ENCODE data around the gene SLC6A8.

SLC6A8 gene

GRCh38 chrX:153648358-153649177, 39.2 kb upstream of the SLC6A8 start:
- no peak for DNase-seq

GRCh38 chrX:153649178-153649914, 38.4 kb upstream of the SLC6A8 start:
- no peak for DNase-seq

- no peak for DNase-seq
These were observed 37.6 kb upstream of the SLC6A8 start for GRCh38 chrX:153649915-153650782.

- DNase-seq, result no peak
These were observed 36.8 kb upstream of the SLC6A8 start for GRCh38 chrX:153650959-153651358.

DNA sequence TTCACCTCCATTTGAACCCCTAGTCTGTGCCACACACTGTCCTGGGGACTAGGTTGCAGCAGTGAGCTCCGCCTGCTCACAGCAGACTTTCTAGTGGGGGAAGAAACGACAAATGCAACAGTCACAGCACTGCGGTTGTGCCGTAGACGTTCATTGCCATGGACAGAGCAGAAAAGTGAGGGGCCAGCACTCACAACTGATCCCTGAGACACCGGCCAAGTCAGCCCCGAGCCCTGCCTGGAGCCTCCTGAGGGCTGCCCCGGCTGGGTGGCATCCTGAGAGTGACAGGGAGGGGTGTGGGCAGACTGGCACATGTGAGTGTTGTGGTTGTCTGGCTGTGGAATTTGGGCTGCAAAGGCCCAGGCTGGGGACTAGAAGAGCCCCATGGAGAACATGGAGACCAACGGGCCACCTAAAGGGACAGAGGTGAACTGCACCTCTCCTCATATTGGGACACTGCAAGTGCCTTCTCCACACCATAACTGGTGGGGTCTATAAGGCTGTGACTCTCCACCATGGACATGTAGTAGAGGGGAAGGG, 36.1 kb upstream of the SLC6A8 start:
- DNase-seq, result no peak

DNA sequence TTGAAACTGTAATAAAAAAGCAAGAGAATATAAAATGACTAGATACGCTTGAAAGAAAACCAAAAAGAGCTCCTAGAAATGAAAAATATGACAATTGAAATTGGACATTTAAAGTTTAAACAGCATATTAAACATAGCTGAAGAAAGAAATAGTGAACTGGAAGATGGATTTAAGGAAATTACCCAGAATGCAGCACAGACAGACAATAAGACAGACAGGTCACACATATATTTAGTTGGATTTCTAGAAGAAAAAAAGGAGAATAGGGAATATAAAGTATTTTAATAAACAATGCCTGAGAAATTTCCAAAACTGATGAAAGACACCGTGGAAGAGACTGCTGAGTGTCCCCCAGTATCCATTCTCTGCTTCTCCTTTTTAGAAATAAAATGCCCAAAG, 34.2 kb upstream of the SLC6A8 start:
- no peak for DNase-seq

DNA sequence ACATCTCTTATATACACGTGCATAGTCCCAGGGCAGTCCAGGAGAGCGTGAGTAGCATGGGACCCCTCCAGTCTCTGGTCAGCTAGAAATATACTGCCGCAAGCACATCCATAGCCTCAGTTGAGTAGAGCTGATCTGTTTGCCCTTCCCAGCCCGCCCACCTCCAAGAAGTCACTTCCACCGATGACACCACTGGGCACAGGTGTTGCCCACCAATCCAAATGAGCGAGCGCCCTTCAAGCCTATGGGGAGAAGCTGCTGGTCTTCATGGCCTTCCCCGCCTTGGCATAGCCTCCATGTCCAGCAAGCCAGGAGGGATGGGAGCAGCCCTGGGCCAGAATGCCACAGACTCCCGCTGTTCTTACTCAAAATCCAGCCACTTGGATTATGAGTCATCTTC, 30.6 kb upstream of the SLC6A8 start:
- no peak for DNase-seq

- DNase-seq, result no peak
These were observed 28.5 kb upstream of the SLC6A8 start for GRCh38 chrX:153659268-153659667.

GRCh38 chrX:153662266-153662665, 25.5 kb upstream of the SLC6A8 start:
- no peak for DNase-seq

GRCh38 chrX:153665726-153666306, 21.9 kb upstream of the SLC6A8 start:
- DNase-seq, result no peak

- no peak for DNase-seq
These were observed 20.3 kb upstream of the SLC6A8 start for GRCh38 chrX:153667281-153667955.

GRCh38 chrX:153667956-153668396, 19.8 kb upstream of the SLC6A8 start:
- peak in 1 of 2 experiments; percentile 52 for DNase-seq

DNA sequence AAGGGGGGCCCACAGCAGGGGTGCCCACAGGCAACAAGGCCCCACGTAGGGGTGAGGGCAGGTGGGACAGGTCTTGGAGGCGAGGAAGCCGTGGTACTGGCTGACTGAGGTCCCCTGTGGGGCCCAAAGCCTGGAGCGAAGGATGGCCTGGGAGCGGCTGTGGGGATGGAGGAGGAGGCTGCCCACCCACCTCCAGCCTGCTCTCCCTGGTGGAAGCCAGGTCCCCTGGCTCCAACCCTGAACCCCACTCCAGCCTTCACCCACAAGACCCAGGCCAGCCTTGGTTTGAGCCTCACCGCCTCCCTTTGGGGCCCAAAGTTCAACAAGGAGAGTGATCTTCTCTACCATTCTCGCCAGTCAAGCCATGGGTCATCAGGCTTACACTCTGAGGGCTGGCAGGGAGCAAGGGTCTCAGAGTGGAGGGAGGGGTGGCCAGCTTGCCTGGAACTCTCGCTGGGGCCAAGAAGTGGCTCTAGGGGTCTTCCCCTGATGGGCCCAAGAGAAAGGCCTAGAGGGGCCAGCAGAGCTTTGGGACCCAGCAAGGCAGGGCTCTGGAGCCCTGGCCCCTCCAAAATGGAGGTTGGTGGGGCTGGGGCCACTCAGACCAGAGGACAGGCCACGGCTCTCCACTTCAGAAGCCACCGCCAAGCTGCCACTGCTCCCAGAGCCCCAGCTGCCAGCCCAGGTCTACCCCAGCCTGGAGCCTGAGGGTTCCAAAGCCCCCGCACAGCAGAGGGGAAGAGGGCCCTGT, 19.1 kb upstream of the SLC6A8 start:
- no peak for DNase-seq

DNA sequence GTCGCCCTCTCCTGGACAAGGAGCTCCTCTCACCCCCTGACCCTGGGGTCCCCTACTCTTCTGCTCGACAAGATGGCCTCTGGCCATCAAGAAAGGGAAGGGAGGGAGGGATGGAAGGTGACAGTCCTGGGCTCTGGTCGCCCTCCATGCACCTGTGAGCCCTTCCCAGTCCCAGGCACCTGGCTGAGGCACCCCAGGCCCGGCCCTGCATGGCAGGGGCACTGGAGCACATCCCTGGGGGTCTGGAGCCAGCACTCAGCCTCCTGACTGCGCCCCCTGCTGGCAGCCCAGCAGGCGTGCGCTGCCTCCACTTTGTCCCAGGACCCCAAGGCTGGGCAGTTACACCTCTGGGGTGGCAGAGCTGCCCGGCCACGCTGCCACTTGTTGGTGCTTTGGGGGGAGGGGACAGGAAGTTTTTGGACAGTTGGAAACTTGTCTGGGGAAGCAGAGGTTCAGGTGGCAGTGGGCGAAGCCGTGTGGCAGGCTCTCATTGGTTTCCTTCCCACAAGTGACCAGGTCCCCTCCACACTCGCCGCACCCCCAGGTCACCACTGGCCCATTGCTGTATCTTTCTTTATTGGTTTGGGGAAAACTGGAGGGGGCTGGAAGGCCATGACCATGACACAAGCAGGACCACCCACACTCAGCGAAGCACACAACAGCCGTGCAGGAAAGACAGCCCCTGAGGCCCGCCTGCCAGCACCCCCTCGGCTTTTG, 18.4 kb upstream of the SLC6A8 start:
- DNase-seq, result no peak

DNA sequence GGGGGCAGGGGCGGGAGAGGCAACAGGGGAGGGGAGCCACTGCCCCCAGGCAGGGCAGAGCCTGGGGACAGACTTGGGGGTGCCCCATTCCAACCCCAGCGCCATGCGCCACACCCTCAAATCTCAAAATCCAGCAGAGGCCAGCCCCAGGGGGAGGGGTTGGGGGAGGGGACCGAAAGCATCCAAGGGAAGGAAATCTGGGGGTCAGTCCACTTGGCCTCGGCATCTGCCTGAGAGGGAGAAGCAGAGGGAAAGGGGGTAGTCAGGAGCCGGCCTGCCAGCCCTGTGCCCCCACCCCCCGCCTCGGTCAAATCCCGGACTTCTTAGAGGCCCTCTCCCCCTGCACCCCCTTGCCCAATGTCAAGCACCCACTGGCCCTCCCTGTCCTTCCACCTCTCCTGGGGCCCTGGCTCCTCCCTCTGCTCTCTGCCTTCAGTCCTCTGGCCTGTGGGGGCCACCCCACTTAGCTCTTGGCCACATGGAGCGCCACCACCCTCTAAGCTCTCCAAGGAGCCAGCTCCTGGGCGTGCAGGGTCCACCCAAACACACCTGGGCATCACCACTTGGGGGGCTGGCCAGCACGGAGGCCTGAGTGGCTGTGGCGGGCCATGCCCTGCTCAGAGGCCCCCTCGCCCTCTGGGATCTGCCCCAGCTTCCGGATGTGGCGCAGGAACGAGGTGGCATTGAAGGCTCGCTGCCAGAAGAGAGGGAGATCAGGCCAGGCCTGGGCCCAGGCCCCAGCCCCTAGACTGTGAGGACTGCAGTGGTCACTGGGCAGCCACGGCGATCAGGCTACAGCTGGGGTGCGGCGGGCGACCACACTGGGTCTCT, 17.6 kb upstream of the SLC6A8 start:
- no peak for DNase-seq

DNA sequence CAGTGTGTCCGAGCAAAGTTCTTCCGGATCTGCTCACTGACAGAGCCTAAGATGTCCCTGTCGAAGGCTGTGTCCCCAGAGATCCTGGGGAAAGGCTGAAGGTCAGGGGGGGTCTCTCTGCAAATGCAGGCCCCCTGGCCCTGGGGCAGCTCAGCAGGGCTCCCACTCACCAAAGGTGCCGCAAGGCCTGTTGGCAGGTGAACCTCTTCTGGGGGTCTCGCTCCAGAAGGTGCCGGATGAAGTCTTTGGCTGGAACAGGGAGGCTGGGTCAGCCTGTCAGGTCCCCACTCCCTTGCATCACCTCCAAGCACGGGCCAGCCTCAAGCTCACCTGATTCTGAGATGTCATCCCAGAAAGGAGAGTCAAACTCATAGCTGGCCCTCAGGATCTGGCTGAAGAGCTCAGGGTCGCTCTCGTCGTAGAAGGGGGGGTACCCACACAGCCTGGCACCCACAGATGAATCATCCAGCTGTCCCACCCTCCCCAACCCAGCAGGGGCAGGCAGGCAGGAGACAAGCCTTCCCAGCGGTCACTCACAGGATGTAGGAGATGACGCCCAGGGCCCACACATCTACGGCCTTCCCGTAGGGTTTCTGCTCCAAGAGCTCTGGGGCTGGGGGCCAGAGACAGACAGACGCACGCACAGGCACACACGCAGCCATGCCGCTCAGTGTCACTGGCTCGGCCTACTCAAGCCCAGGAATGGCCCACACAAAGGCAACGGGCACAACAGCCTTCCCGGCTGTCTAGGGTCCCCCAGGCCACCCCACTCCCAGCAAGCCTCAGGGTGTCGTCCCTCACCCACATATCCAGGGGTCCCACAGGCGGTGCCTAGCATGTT, 16.8 kb upstream of the SLC6A8 start:
- DNase-seq, result no peak

GRCh38 chrX:153671589-153672530, 15.9 kb upstream of the SLC6A8 start:
- DNase-seq, result no peak

All from SW 1271 (cell line).